ENCODE measurements around the gene HDAC10. TPM values are rescaled to one million over a fixed set of nuclear protein-coding genes. Genes with fewer than 3 reads are reported as not detected.

HDAC10 gene
- polyA plus RNA-seq, 1 experiment, result 18.2 TPM

GRCh38 chr22:50287731-50288130 is 36.7 kb upstream of the HDAC10 start:
- POLR2A ChIA-PET, result no interaction called here
- Histone ChIP-seq H3K4me3 (ENCODE audit: low read depth, low read length) (no peak overlapping the region), H3K27me3 (ENCODE audit: control insufficient read depth, insufficient read depth, low read length) (no peaks in the 10 kb centered on the region), H3K36me3 (ENCODE audit: control insufficient read depth, insufficient read depth, low read length) (peaks cover 61% of the 10 kb centered on the region)
- no peak for DNase-seq (ENCODE audit: low read depth)
- CTCF ChIA-PET, result interaction anchor here (0.8 to 1.4 kb wide), 2 partner anchors 11 to 39 kb away, joined by 3 to 6 read pairs; partner anchors contain the start of gene DENND6B
- TF ChIP-seq CTCF (IDR thresholded peaks at IDR 0.05; ENCODE audit: insufficient read depth, low read depth, low read length), result no peak

DNA sequence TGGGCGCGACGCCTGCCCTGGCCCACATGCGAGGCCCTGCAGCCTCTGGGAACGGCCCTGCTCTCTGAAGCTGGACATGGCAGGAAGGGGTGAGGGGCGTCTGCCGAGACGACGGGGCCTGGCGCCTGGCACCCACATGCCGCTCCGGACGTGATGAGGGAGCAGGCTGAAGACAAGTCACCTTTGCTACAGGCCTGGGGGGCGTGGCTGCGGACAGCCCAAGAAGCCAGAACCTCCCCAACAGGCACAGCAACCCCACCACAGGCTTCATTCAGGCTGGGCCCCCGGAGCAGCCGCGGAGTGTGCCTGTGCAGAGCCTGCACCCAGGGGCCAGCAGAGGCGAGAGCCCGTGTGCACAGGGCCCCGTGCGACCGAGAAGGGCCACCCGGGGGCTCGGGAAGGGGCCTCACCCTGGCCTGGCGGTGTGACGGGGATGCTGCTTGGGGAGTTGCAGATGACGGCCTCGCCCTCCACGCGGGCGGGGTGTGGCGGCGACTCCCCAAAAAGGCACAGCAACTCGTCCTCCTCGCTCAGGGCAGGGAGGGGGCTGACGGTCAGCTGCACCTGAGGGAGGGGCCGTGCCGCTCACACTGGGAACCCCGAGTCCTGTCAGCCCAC is 35.7 kb upstream of the HDAC10 start:
- TF ChIP-seq CTCF (IDR thresholded peaks at IDR 0.05; ENCODE audit: insufficient read depth, low read depth, low read length), result no peak
- Histone ChIP-seq H3K36me3 (ENCODE audit: control insufficient read depth, insufficient read depth, low read length) (peaks cover 68% of the 10 kb centered on the region), H3K4me3 (ENCODE audit: low read depth, low read length) (no peak overlapping the region), H3K27me3 (ENCODE audit: control insufficient read depth, insufficient read depth, low read length) (no peaks in the 10 kb centered on the region)
- ChIA-PET POLR2A (no interaction called here), CTCF (no interaction called here)
- no peak for DNase-seq (ENCODE audit: low read depth)

- no peak for DNase-seq (ENCODE audit: low read depth)
- no peak for TF ChIP-seq CTCF (IDR thresholded peaks at IDR 0.05; ENCODE audit: insufficient read depth, low read depth, low read length)
- ChIA-PET CTCF (no interaction called here), POLR2A (no interaction called here)
- Histone ChIP-seq H3K27me3 (ENCODE audit: control insufficient read depth, insufficient read depth, low read length) (no peaks in the 10 kb centered on the region), H3K36me3 (ENCODE audit: control insufficient read depth, insufficient read depth, low read length) (peaks cover 72% of the 10 kb centered on the region), H3K4me3 (ENCODE audit: low read depth, low read length) (no peak overlapping the region)
Observed at GRCh38 chr22:50286275-50286674, 35.2 kb upstream of the HDAC10 start.

GRCh38 chr22:50285568-50286229 is 34.6 kb upstream of the HDAC10 start:
- no peak for TF ChIP-seq CTCF (IDR thresholded peaks at IDR 0.05; ENCODE audit: insufficient read depth, low read depth, low read length)
- CTCF ChIA-PET, result no interaction called here
- no peaks in the 10 kb centered on the region for H3K27me3 ChIP-seq (ENCODE audit: control insufficient read depth, insufficient read depth, low read length)
- DNase-seq (ENCODE audit: low read depth), result no peak
- POLR2A ChIA-PET, result no interaction called here
- peaks cover 77% of the 10 kb centered on the region for H3K36me3 ChIP-seq (ENCODE audit: control insufficient read depth, insufficient read depth, low read length)
- H3K4me3 ChIP-seq (ENCODE audit: low read depth, low read length), result no peak overlapping the region

DNA sequence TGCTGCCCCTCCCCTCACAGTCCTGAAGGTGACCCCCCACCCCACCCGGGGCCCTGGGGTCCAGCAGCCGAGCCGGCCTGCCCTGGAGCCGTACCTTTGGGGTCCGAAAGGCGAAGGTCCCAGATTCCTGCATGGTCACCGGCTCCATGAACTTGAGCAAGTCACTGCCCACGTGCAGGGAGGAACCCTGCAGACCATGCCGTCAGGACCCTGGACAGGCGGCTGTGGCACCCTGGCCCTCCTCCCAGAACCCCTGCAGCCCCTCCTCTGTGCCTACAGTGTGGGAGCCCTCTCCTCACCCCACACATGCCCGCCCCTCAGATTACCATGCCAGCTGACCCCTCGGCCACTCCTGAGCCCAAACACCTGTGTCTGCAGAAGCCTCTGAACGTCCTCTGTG is 33.4 kb upstream of the HDAC10 start:
- H3K27me3 ChIP-seq (ENCODE audit: control insufficient read depth, insufficient read depth, low read length), result no peaks in the 10 kb centered on the region
- H3K4me3 ChIP-seq (ENCODE audit: low read depth, low read length), result no peak overlapping the region
- peaks cover 78% of the 10 kb centered on the region for H3K36me3 ChIP-seq (ENCODE audit: control insufficient read depth, insufficient read depth, low read length)
- CTCF ChIA-PET, result no interaction called here
- POLR2A ChIA-PET, result interaction anchor here (0.5 kb wide), 1 partner anchor 243 kb away, joined by 3 read pairs; no protein-coding TSS in a partner anchor
- DNase-seq (ENCODE audit: low read depth), result no peak
- TF ChIP-seq CTCF (IDR thresholded peaks at IDR 0.05; ENCODE audit: insufficient read depth, low read depth, low read length), result no peak

Measured in BJ (cell line).